ENCODE measurements around the gene GCK.

- TF ChIP-seq POLR2AphosphoS5 (IDR thresholded peaks at IDR 0.05; ENCODE audit: low read depth, low read length) (no peak), TAF1 (IDR thresholded peaks at IDR 0.05; ENCODE audit: borderline replicate concordance, insufficient read depth, low read length) (no peak), REST (IDR thresholded peaks at IDR 0.05; ENCODE audit: insufficient read depth in 1 of 2, low read depth in 2 of 2, low read length in 2 of 2) (no peak)
Measured at GRCh38 chr7:44184873-44185446, 4.3 kb downstream of the GCK start.
